BJ (cell line): Measurements from ENCODE around the gene FPGS. TPM values are rescaled to one million over a fixed set of nuclear protein-coding genes. Genes with fewer than 3 reads are reported as not detected.

Source experiments
- CTCF ChIA-PET: fragments of 350-600 bp; formaldehyde crosslinking; extraction: SDS; loops from one replicate; lab custom pipeline; 2021; ENCODE audit warnings: antibody characterized with exemption, inconsistent platforms; lab: Yijun Ruan, JAX
- POLR2A ChIA-PET: fragments of 300-600 bp; sonication (Branson Sonifier 250); formaldehyde crosslinking; extraction: SDS; loops from one replicate; lab custom pipeline; 2021; ENCODE audit warnings: antibody characterized with exemption; lab: Charles Lee
- DNase-seq: peaks from one replicate; pipeline ENCODE4 v3.0.0-alpha.2; 2011; ENCODE audit warnings: low read depth
- H3K27me3 ChIP-seq: 2 replicates; pipeline ENCODE4 v1.6.0; 2011; ENCODE audit warnings: low read length; ENCODE audit not compliant: control insufficient read depth, insufficient read depth
- H3K36me3 ChIP-seq: 2 replicates; pipeline ENCODE4 v1.5.1; 2011; ENCODE audit warnings: low read length; ENCODE audit not compliant: control insufficient read depth, insufficient read depth
- H3K4me3 ChIP-seq: 2 replicates; pipeline ENCODE4 v1.5.1; 2011; ENCODE audit warnings: low read depth, mild to moderate bottlenecking, control low read depth, low read length
- polyA plus RNA-seq: library from polyadenylated mRNA; depleted of rRNA; stranded (reverse); fragments of >200 nt; gene quantifications from 2 replicates; pipeline ENCODE4 v1.2.3, GENCODE V29; 2011
- TF ChIP-seq, protein P1 (sequence below): IDR thresholded peaks from 2 replicates; pipeline ENCODE4 v1.5.1; 2011; ENCODE audit warnings: low read depth, mild to moderate bottlenecking, control low read depth, inconsistent platforms, low read length, moderate library complexity; ENCODE audit not compliant: insufficient read depth

Gene FPGS
- polyA plus RNA-seq, 1 experiment: 61.9 TPM

DNA sequence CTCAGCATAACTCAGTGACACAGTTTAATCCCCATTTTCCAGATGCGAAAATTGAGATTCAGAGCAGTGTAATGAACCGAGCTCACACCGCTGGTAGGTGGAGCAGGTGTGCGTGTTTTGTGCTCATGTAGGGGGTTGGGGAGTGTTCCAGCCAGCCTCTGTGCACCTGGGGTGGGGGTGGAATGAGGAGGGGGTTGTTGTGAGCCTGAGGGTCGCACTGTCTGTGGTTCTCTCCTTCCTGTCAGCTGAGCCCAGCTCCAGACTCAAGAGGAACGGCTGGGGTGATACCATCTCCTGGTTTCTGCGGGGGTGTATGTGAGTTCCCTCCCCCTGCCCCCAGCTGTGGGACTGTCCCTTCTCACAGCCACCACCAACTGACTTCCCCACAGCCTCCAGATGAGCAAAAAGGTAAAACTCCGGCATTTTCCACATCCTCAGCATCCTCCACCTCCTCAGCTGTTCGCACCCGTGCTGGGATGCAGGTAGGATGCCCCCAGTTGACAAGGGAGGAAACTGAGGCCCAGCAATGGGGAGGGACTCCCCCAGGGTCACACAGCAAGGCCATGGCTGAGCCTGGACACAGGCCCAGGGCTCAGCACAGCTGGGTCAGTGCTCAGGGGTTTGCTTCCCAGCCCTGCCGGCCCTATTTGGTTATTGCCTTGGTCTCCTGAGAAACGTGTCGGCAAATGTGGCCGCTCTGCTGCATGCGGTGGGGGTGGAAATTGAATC is 26.3 kb upstream of the FPGS start:
- no peaks in the 10 kb centered on the region for H3K36me3 ChIP-seq
- ChIA-PET POLR2A (no interaction called here), CTCF (interaction anchor here (1.2 kb wide), 1 partner anchor 8 kb away, joined by 4 read pairs; no protein-coding TSS in a partner anchor)
- TF ChIP-seq, protein P1, sequence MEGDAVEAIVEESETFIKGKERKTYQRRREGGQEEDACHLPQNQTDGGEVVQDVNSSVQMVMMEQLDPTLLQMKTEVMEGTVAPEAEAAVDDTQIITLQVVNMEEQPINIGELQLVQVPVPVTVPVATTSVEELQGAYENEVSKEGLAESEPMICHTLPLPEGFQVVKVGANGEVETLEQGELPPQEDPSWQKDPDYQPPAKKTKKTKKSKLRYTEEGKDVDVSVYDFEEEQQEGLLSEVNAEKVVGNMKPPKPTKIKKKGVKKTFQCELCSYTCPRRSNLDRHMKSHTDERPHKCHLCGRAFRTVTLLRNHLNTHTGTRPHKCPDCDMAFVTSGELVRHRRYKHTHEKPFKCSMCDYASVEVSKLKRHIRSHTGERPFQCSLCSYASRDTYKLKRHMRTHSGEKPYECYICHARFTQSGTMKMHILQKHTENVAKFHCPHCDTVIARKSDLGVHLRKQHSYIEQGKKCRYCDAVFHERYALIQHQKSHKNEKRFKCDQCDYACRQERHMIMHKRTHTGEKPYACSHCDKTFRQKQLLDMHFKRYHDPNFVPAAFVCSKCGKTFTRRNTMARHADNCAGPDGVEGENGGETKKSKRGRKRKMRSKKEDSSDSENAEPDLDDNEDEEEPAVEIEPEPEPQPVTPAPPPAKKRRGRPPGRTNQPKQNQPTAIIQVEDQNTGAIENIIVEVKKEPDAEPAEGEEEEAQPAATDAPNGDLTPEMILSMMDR: no peak
- peaks cover 9% of the 10 kb centered on the region; the same call in 1 of the 2 replicates for H3K27me3 ChIP-seq
- DNase-seq: no peak
- H3K4me3 ChIP-seq: no peak overlapping the region

DNA sequence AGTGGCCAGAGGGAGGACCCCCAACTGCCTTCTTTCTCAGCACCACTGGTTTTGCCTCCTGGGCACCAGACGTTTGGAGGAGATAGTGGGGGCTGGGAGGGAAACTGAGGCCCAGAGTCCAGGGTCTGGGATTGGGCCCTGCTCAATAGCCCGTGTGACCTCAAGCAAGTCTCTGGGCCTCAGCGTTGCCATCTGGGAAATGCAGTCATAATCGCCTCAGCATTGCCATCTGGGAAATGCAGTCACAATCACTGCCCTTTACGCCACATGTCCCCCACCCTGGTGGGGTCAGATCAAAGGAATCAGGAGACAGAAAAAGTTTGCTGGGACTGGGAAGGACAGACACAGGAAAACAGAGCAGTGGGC is 25.8 kb upstream of the FPGS start:
- POLR2A ChIA-PET: no interaction called here
- CTCF ChIA-PET: interaction anchor here (1.2 kb wide), 1 partner anchor 8 kb away, joined by 4 read pairs; no protein-coding TSS in a partner anchor
- DNase-seq: no peak
- TF ChIP-seq, protein P1: no peak
- no peak overlapping the region for H3K4me3 ChIP-seq
- no peaks in the 10 kb centered on the region for H3K36me3 ChIP-seq
- peaks cover 9% of the 10 kb centered on the region; the same call in 1 of the 2 replicates for H3K27me3 ChIP-seq

DNA sequence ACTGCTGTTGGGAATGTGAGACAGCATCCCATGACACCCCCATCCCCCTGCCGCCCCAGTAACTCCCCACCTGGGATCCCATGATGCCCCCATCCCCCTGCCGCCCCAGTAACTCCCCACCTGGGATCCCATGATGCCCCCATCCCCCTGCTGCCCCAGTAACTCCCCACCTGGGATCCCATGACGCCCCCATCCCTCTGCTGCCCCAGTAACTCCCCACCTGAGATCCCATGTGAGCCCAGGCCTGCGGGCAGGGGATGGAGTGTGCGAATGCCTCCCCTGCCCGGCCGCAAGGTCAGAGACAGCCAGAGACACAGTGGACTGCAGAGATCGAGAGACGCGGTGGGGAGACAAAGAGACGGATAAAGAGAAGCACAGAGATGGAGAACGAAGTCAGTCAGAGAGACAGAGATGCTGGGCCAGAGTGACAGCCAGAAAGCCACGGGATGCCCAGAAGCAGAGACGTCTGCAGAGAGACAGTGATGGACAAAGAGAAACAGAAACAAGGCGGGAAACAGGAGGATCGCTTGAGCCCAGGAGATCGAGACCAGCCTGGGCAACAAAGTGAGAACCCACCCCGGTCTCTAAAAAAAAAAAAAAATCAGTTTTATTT is 25.2 kb upstream of the FPGS start:
- H3K4me3 ChIP-seq: no peak overlapping the region
- peaks cover 9% of the 10 kb centered on the region; the same call in 1 of the 2 replicates for H3K27me3 ChIP-seq
- TF ChIP-seq, protein P1: no peak
- H3K36me3 ChIP-seq: no peaks in the 10 kb centered on the region
- POLR2A ChIA-PET: no interaction called here
- no peak for DNase-seq
- CTCF ChIA-PET: interaction anchor here (0.8 kb wide), 1 partner anchor 14 kb away, joined by 3 read pairs; no protein-coding TSS in a partner anchor

DNA sequence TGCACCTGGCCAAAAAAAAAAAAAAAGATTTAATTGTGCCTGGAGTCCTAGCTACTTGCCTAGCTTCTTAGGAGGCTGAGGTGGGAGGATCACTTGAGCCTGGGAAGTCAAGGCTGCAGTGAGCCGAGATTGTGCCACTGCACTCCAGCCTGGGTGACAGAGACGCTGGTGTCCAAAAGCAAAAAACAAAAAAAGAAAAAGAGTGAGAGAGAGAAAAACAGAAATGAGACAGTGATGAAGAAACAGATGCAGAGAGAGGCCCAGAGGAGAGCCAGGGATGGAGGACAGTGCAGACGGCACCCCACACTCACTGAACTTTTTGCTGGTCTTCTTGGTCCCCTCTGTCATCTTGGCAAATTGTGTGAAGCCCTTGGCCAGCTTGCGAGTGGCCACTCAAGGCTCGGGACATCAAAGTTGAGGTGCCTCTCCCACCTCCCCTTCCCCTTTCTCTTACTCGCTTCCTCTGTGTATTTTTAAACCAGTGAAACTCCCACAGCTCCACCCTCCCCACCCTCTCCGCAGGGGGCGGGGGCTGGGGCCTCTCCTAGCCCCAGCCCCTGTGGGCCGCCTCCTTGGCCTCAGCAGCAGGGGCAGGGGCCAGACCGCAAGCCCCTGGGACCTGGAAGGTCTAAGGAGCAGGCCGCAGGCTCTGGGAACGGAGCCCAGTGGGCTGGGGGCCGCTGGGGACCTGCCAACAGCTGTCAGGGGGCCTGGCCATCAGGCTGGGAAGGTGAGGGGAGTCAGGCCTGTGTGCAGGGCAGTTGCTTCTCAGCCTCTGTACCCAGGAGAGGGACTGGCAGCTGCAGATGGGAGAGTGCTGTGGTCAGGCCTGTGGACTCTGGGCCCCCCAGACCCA is 24.2 kb upstream of the FPGS start, which contains the start of gene SH2D3C:
Gene SH2D3C, minus strand, starts transcription at position 387 of the 856 bp plus-strand sequence. Its CDS starts 39 bp downstream, at position 348.
- CTCF ChIA-PET: interaction anchor here (0.6 to 1.2 kb wide), 4 partner anchors 12 to 316 kb away, joined by 3 to 5 read pairs (median 4); no protein-coding TSS in a partner anchor
- Histone ChIP-seq H3K4me3 (no peak within 1 kb of the TSS), H3K36me3 (no peaks in the 10 kb centered on the region), H3K27me3 (peaks cover 9% of the 10 kb centered on the region; the same call in 1 of the 2 replicates)
- TF ChIP-seq, protein P1: no peak
- DNase-seq: no peak
- POLR2A ChIA-PET: no interaction called here
